K562 (cell line): Measurements from ENCODE around the gene RPL28. TPM values are rescaled to one million over a fixed set of nuclear protein-coding genes. Genes with fewer than 3 reads are reported as not detected.
A peak's percentile ranks its signal among the peaks of the same experiment; 100 is the strongest.

Experiments
- ARID1B ChIP-seq: fragments of 450-650 bp; IDR thresholded peaks from 2 replicates; pipeline ENCODE4 v1.6.1; 2016; ENCODE audit warnings: antibody characterized with exemption, mild to moderate bottlenecking, inconsistent platforms
- HDAC3 ChIP-seq: fragments of 450-650 bp; IDR thresholded peaks from 2 replicates; pipeline ENCODE4 v1.6.1; 2018; ENCODE audit warnings: borderline replicate concordance, mild to moderate bottlenecking, moderate library complexity; ENCODE audit not compliant: partially characterized antibody
- KLF1 ChIP-seq: fragments of 450-650 bp; IDR thresholded peaks from 2 replicates; pipeline ENCODE4 v1.6.1; 2016; ENCODE audit warnings: missing genetic modification characterization, missing compliant biosample characterization
- KLF13 ChIP-seq: fragments of 450-650 bp; IDR thresholded peaks from 2 replicates; pipeline ENCODE4 v1.6.1; 2016; ENCODE audit warnings: missing genetic modification characterization, low read depth, mild to moderate bottlenecking, missing compliant biosample characterization, moderate library complexity, borderline replicate concordance
- MTF1 ChIP-seq: fragments of 250-450 bp; sonication (Bioruptor Pico); IDR thresholded peaks from 2 replicates; pipeline ENCODE4 v1.9.0; 2021; ENCODE audit warnings: moderate library complexity, mild to moderate bottlenecking, inconsistent platforms, borderline replicate concordance
- NFRKB ChIP-seq: fragments of 450-650 bp; IDR thresholded peaks from 2 replicates; pipeline ENCODE4 v1.6.1; 2016; ENCODE audit warnings: low read depth
- PTRF ChIP-seq: fragments of 450-650 bp; IDR thresholded peaks from 2 replicates; pipeline ENCODE4 v1.6.1; 2016; ENCODE audit warnings: mild to moderate bottlenecking, missing genetic modification characterization, missing compliant biosample characterization
- RBM22 ChIP-seq: fragments of 200-400 bp; formaldehyde crosslinking; IDR thresholded peaks from 2 replicates; pipeline ENCODE4 v1.6.1; 2018; ENCODE audit warnings: low read length, low read depth; ENCODE audit not compliant: poor library complexity, severe bottlenecking
- SOX6 ChIP-seq: fragments of 450-650 bp; IDR thresholded peaks from 2 replicates; pipeline ENCODE4 v1.6.1; 2014; ENCODE audit warnings: mild to moderate bottlenecking
- ZNF584 ChIP-seq: fragments of 200-800 bp; sonication (Bioruptor generic); IDR thresholded peaks from 2 replicates; pipeline ENCODE4 v1.6.1; 2016; ENCODE audit warnings: low read depth, mild to moderate bottlenecking, missing genetic modification characterization, missing compliant biosample characterization
- polyA plus RNA-seq, 8 experiments: library from polyadenylated mRNA; depleted of rRNA in 4 of 8; stranded (reverse) in 5 of 8; unstranded in 3 of 8; fragments of >200 nt; fragmentation: Nextera tagmentation in 2 of 8; fragmentation: Illumina TruSeq in 1 of 8; extraction: Ambion mirVana in 2 of 8; extraction: Trizol in 1 of 8; gene quantifications; 2 replicates each; pipeline versions ENCODE4 v1.2.1 to v1.2.3, GENCODE V29; 2011 to 2014; ENCODE audit warnings: inconsistent platforms in 1 of 8, missing spikeins in 1 of 8
- total RNA-seq, 7 experiments: library from RNA; depleted of rRNA in 6 of 7; stranded (reverse); fragments of >200 nt in 6 of 7; fragmentation: Illumina TruSeq in 2 of 7; extraction: Trizol in 2 of 7; gene quantifications; 2 replicates each; pipeline versions ENCODE4 v1.2.1 to v1.2.3, GENCODE V29; 2011 to 2021; ENCODE audit warnings: low replicate concordance in 1 of 7
- TF ChIP-seq, protein P1 (sequence below), 2 experiments: fragments of 450-650 bp; conservative IDR thresholded peaks; 2 replicates each; pipeline ENCODE4 v1.6.1; 2017; ENCODE audit warnings: mild to moderate bottlenecking in 2 of 2, moderate library complexity in 2 of 2
- TF ChIP-seq, protein P2 (sequence below), 2 experiments: fragments of 450-650 bp in 1 of 2; sonication (generic) in 1 of 2; formaldehyde crosslinking in 1 of 2; IDR thresholded peaks in 1 of 2; conservative IDR thresholded peaks in 1 of 2; 2 replicates each; pipeline versions ENCODE4 v1.6.1 to v1.8.1; 2016 to 2023; ENCODE audit warnings: mild to moderate bottlenecking in 2 of 2, moderate library complexity in 2 of 2, inconsistent platforms in 1 of 2, missing genetic modification reagents in 1 of 2
- TF ChIP-seq, protein P3 (sequence below): fragments of 250-450 bp; sonication (Bioruptor Pico); IDR thresholded peaks from 2 replicates; pipeline ENCODE4 v1.4.0; 2020; ENCODE audit warnings: mild to moderate bottlenecking
- TF ChIP-seq, protein P4 (sequence below): sonication (generic); formaldehyde crosslinking; IDR thresholded peaks from 2 replicates; pipeline ENCODE4 v1.8.1; 2022; ENCODE audit warnings: missing genetic modification reagents
- TF ChIP-seq, protein P5 (sequence below): fragments of 200-400 bp; formaldehyde crosslinking; IDR thresholded peaks from 2 replicates; pipeline ENCODE4 v1.6.1; 2017; ENCODE audit warnings: mild to moderate bottlenecking, low read depth, low read length, moderate library complexity

RPL28 gene
- total and polyA plus RNA-seq, 9 of the 15 experiments (the other 6 are each of a cell fraction or from before 2014, with no cell fraction given) = 124 to 3,106 (median 622) TPM

DNA sequence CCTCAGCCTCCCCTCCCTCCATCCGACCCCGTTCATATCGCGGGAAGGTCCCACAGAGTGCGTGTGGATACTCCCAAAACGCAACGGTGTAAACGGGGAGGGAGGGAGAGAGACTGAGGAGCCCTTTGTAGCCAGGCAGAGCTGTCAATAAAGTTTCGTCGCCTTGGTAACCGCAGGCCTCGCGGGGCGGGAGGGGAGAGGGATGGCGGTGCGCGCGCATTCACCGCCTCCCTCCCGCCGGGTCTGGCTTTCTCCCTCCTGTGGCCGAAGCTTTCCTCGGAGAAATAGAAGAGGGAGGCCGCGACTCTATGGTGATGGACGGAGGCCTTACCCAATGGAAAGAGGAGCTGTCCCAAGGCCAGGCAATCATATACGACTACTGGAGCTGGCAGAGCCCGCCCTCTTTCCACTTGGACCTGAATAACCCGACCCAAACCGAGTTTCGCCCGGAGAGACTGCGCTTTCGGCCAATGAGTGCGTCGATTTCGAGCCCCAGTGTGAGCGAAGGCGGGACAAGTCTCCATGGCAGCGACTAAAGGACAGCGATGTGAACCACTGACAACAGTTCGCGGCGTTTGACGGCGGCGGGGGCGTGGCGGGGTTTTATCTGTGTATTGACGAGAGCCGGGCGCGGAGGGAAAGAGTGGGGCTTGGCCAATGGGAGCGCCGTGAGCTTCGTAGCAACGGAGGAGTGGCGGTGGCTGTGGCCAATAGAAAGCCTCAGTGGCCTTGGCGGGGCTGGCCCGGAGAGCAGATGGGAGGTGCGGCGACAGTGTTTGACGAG, 46.4 kb upstream of the RPL28 start, which contains the start of gene KMT5C (continued):
- TF ChIP-seq, protein P1, sequence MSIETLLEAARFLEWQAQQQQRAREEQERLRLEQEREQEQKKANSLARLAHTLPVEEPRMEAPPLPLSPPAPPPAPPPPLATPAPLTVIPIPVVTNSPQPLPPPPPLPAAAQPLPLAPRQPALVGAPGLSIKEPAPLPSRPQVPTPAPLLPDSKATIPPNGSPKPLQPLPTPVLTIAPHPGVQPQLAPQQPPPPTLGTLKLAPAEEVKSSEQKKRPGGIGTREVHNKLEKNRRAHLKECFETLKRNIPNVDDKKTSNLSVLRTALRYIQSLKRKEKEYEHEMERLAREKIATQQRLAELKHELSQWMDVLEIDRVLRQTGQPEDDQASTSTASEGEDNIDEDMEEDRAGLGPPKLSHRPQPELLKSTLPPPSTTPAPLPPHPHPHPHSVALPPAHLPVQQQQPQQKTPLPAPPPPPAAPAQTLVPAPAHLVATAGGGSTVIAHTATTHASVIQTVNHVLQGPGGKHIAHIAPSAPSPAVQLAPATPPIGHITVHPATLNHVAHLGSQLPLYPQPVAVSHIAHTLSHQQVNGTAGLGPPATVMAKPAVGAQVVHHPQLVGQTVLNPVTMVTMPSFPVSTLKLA (conservative IDR thresholded peaks at IDR 0.05) = peak; percentile 79 to 86
- TF ChIP-seq MTF1 (no peak), ZNF584 (CRISPR knock-in tag) (no peak), KLF13 (tag) (peak; percentile 81; the same call in 1 of the 2 replicates), HDAC3 (no peak), PTRF (tag) (no peak), KLF1 (tag) (peak; percentile 22; the same call in 1 of the 2 replicates), SOX6 (no peak), ARID1B (no peak), RBM22 (peak; percentile 54), NFRKB (no peak)
- TF ChIP-seq, protein P2, sequence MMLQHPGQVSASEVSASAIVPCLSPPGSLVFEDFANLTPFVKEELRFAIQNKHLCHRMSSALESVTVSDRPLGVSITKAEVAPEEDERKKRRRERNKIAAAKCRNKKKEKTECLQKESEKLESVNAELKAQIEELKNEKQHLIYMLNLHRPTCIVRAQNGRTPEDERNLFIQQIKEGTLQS (IDR thresholded peaks at IDR 0.05) = no peak
- TF ChIP-seq, protein P2 (CRISPR knock-in tag; conservative IDR thresholded peaks at IDR 0.05) = no peak
- TF ChIP-seq, protein P3, sequence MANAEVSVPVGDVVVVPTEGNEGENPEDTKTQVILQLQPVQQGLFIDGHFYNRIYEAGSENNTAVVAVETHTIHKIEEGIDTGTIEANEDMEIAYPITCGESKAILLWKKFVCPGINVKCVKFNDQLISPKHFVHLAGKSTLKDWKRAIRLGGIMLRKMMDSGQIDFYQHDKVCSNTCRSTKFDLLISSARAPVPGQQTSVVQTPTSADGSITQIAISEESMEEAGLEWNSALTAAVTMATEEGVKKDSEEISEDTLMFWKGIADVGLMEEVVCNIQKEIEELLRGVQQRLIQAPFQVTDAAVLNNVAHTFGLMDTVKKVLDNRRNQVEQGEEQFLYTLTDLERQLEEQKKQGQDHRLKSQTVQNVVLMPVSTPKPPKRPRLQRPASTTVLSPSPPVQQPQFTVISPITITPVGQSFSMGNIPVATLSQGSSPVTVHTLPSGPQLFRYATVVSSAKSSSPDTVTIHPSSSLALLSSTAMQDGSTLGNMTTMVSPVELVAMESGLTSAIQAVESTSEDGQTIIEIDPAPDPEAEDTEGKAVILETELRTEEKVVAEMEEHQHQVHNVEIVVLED (CRISPR knock-in tag) = peak; percentile 10; the same call in 1 of the 2 replicates
- TF ChIP-seq, protein P4, sequence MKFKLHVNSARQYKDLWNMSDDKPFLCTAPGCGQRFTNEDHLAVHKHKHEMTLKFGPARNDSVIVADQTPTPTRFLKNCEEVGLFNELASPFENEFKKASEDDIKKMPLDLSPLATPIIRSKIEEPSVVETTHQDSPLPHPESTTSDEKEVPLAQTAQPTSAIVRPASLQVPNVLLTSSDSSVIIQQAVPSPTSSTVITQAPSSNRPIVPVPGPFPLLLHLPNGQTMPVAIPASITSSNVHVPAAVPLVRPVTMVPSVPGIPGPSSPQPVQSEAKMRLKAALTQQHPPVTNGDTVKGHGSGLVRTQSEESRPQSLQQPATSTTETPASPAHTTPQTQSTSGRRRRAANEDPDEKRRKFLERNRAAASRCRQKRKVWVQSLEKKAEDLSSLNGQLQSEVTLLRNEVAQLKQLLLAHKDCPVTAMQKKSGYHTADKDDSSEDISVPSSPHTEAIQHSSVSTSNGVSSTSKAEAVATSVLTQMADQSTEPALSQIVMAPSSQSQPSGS (CRISPR knock-in tag) = no peak
- TF ChIP-seq, protein P5, sequence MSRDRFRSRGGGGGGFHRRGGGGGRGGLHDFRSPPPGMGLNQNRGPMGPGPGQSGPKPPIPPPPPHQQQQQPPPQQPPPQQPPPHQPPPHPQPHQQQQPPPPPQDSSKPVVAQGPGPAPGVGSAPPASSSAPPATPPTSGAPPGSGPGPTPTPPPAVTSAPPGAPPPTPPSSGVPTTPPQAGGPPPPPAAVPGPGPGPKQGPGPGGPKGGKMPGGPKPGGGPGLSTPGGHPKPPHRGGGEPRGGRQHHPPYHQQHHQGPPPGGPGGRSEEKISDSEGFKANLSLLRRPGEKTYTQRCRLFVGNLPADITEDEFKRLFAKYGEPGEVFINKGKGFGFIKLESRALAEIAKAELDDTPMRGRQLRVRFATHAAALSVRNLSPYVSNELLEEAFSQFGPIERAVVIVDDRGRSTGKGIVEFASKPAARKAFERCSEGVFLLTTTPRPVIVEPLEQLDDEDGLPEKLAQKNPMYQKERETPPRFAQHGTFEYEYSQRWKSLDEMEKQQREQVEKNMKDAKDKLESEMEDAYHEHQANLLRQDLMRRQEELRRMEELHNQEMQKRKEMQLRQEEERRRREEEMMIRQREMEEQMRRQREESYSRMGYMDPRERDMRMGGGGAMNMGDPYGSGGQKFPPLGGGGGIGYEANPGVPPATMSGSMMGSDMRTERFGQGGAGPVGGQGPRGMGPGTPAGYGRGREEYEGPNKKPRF = no peak
